BJ (cell line): ENCODE data around the gene SH3RF1. TPM values are rescaled to one million over a fixed set of nuclear protein-coding genes. Genes with fewer than 3 reads are reported as not detected.

Experiments
- CTCF ChIA-PET: fragments of 350-600 bp; formaldehyde crosslinking; extraction: SDS; loops from one replicate; lab custom pipeline; 2021; ENCODE audit warnings: antibody characterized with exemption, inconsistent platforms; lab: Yijun Ruan, JAX
- POLR2A ChIA-PET: fragments of 300-600 bp; sonication (Branson Sonifier 250); formaldehyde crosslinking; extraction: SDS; loops from one replicate; lab custom pipeline; 2021; ENCODE audit warnings: antibody characterized with exemption; lab: Charles Lee
- DNase-seq: peaks from one replicate; pipeline ENCODE4 v3.0.0-alpha.2; 2011; ENCODE audit warnings: low read depth
- H3K27me3 ChIP-seq: 2 replicates; pipeline ENCODE4 v1.6.0; 2011; ENCODE audit warnings: low read length; ENCODE audit not compliant: control insufficient read depth, insufficient read depth
- H3K36me3 ChIP-seq: 2 replicates; pipeline ENCODE4 v1.5.1; 2011; ENCODE audit warnings: low read length; ENCODE audit not compliant: control insufficient read depth, insufficient read depth
- H3K4me3 ChIP-seq: 2 replicates; pipeline ENCODE4 v1.5.1; 2011; ENCODE audit warnings: low read depth, mild to moderate bottlenecking, control low read depth, low read length
- CTCF ChIP-seq: IDR thresholded peaks from 2 replicates; pipeline ENCODE4 v1.5.1; 2011; ENCODE audit warnings: low read depth, mild to moderate bottlenecking, control low read depth, inconsistent platforms, low read length, moderate library complexity; ENCODE audit not compliant: insufficient read depth
- polyA plus RNA-seq: library from polyadenylated mRNA; depleted of rRNA; stranded (reverse); fragments of >200 nt; gene quantifications from 2 replicates; pipeline ENCODE4 v1.2.3, GENCODE V29; 2011

Gene SH3RF1
- polyA plus RNA-seq, 1 experiment: 38.8 TPM

DNA sequence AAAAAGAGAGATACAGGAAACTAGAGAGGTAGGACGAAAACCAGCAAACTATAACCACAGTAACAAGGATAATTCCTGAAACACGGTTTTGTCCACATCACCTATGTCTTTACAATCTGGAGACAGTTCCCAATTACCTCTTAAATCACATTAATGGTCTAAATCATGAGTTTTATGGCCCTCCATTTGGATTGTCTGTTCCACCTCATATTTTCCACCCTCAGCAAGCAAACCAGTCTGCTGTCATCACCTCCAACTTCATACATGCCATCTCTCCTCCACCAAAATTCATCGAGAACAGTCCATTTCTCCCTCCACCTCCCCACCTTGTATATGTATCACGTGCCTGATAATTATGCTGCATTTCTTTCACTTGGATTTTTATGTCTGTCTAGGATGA is 107.3 kb downstream of the SH3RF1 start:
- ChIA-PET CTCF (no interaction called here), POLR2A (interaction anchor here (0.7 kb wide), 1 partner anchor 518 kb away, joined by 5 read pairs; no protein-coding TSS in a partner anchor)
- no peaks in the 10 kb centered on the region for H3K27me3 ChIP-seq
- H3K4me3 ChIP-seq: no peak overlapping the region
- DNase-seq: no peak
- peaks cover 2% of the 10 kb centered on the region; the same call in 1 of the 2 replicates for H3K36me3 ChIP-seq
- TF ChIP-seq CTCF: no peak

DNA sequence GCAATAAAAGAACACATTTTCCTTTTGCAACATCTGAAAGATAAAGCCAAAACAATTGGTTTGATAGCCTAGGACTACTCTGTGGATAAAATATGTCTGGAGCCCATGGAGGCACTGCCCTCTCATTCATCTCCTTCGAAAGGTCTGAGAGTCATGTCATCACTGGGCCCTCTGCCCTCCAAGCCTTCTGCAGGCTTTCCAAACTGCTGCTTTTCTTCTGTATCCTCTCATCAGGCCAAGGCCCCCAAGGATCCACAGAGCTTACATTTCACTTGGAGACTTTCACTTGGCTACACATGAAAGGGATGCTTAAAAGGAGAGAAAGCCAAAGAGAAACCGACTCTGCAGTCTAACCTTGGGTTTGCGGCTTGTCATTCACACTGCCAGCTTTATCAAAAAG is 109.9 kb downstream of the SH3RF1 start:
- Histone ChIP-seq H3K4me3 (no peak overlapping the region), H3K36me3 (peaks cover 2% of the 10 kb centered on the region; the same call in 1 of the 2 replicates), H3K27me3 (no peaks in the 10 kb centered on the region)
- TF ChIP-seq CTCF: no peak
- no peak for DNase-seq
- ChIA-PET POLR2A (no interaction called here), CTCF (interaction anchor here (0.6 to 0.8 kb wide), 2 partner anchors 89 to 405 kb away, joined by 3 read pairs; no protein-coding TSS in a partner anchor)

DNA sequence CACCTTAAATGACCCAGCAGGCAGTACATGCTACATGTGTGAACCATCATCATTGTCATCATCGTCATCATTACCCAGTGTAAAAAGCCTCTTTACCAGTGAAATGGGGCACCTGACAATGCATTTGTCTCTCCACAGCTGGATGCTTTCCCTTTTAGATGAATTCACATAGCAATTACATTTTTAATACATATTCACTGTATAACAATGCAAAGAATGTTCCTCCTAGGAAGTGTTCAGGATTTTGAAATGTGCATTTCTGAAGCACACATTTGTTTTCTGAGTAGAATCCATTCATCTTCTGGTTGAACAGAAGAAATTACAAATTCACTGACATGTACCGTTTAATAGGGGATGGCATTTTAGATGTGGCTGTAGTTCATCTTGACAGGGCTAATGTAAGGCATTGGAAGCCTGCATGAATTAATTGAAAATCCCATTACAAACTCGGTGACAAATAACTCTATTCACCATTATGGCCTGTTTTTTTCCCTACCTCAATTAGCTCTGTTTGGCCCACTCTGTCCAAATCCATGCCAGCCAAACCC is 111.1 kb downstream of the SH3RF1 start:
- POLR2A ChIA-PET: no interaction called here
- H3K36me3 ChIP-seq: peaks cover 2% of the 10 kb centered on the region; the same call in 1 of the 2 replicates
- no peak overlapping the region for H3K4me3 ChIP-seq
- TF ChIP-seq CTCF: no peak
- CTCF ChIA-PET: interaction anchor here (0.9 kb wide), 1 partner anchor 9 kb away, joined by 3 read pairs; no protein-coding TSS in a partner anchor
- no peak for DNase-seq
- no peaks in the 10 kb centered on the region for H3K27me3 ChIP-seq

DNA sequence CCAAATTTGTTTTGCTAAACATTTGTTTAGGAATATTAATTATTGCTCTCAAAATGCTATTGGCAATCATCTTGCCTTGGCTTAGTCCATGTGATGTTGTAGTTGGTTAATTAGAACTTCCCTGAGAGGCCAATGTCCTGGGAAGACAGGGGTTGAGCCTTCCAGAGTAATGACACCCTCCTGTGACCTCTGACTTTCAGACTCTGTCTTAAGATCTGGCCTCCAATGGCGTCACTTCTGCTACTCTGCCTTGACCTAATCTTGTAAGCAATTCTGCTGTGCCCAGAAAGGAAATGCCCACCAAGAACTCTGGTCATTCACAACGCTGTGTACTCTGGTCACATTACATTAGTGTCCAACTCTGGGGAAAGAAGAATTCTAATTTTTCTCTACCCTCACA is 111.9 kb downstream of the SH3RF1 start:
- H3K4me3 ChIP-seq: no peak overlapping the region
- POLR2A ChIA-PET: no interaction called here
- CTCF ChIA-PET: no interaction called here
- no peak for TF ChIP-seq CTCF
- no peak for DNase-seq
- H3K36me3 ChIP-seq: peaks cover 2% of the 10 kb centered on the region; the same call in 1 of the 2 replicates
- H3K27me3 ChIP-seq: no peaks in the 10 kb centered on the region

- Histone ChIP-seq H3K4me3 (no peak overlapping the region), H3K27me3 (no peaks in the 10 kb centered on the region), H3K36me3 (peaks cover 2% of the 10 kb centered on the region; the same call in 1 of the 2 replicates)
- DNase-seq: no peak
- POLR2A ChIA-PET: no interaction called here
- CTCF ChIA-PET: no interaction called here
- TF ChIP-seq CTCF: no peak
These were observed 112.7 kb downstream of the SH3RF1 start for GRCh38 chr4:169158046-169158445.
